PC-9 (cell line): ENCODE results near the gene VAV2. TPM values are rescaled to one million over a fixed set of nuclear protein-coding genes. Genes with fewer than 3 reads are reported as not detected.

ENCODE experiments used
- BruUV-seq: library from RNA; stranded (reverse); fragments of 400-500 nt; replicated peaks from 2 replicates; lab custom pipeline; 2021; lab: Mats Ljungman, UMichigan
- CTCF ChIA-PET: fragments of 300-600 bp; sonication (Branson Sonifier 250); formaldehyde crosslinking; loops from one replicate; lab custom pipeline; 2022; ENCODE audit warnings: antibody characterized with exemption; lab: Charles Lee
- POLR2A ChIA-PET: fragments of 300-600 bp; sonication (Branson Sonifier 250); formaldehyde crosslinking; loops from one replicate; lab custom pipeline; 2022; ENCODE audit warnings: antibody characterized with exemption; ENCODE audit not compliant: unreplicated experiment; lab: Charles Lee
- DNase-seq, 2 experiments: peaks; one replicate each; pipeline versions ENCODE4 v3.0.0 to v3.0.0-alpha.2; 2015 to 2022; ENCODE audit warnings: mixed read lengths in 1 of 2
- H2AFZ ChIP-seq: fragments of 200-600 bp; sonication (generic); 2 replicates; pipeline ENCODE4 v1.8.1; 2017; ENCODE audit warnings: antibody characterized with exemption
- H3F3A ChIP-seq: fragments of 200-600 bp; sonication (generic); 2 replicates; pipeline ENCODE4 v1.8.1; 2017; ENCODE audit warnings: antibody characterized with exemption, mild to moderate bottlenecking, low read depth; ENCODE audit not compliant: insufficient read depth
- H3K27ac ChIP-seq: fragments of 200-600 bp; sonication (generic); 2 replicates; pipeline ENCODE4 v1.6.1; 2016; ENCODE audit warnings: mixed run types
- H3K27me3 ChIP-seq: fragments of 200-600 bp; sonication (generic); 2 replicates; pipeline ENCODE4 v1.6.1; 2016; ENCODE audit warnings: low read depth, mixed run types; ENCODE audit not compliant: insufficient read depth
- H3K36me3 ChIP-seq: fragments of 200-600 bp; sonication (generic); 2 replicates; pipeline ENCODE4 v1.6.1; 2016; ENCODE audit warnings: low read depth, mixed run types
- H3K4me1 ChIP-seq: fragments of 200-600 bp; sonication (generic); replicated peaks from 2 replicates; pipeline ENCODE4 v1.6.1; 2016; ENCODE audit warnings: mixed run types; ENCODE audit not compliant: insufficient read depth
- H3K4me2 ChIP-seq: fragments of 200-600 bp; sonication (generic); 2 replicates; pipeline ENCODE4 v1.6.1; 2017; ENCODE audit warnings: mixed run types
- H3K4me3 ChIP-seq: fragments of 200-600 bp; sonication (generic); 2 replicates; pipeline ENCODE4 v1.6.1; 2016; ENCODE audit warnings: mixed run types
- H3K79me2 ChIP-seq: fragments of 200-600 bp; sonication (generic); 2 replicates; pipeline ENCODE4 v1.6.1; 2017; ENCODE audit warnings: low read depth, mixed run types
- H3K9me2 ChIP-seq: fragments of 200-600 bp; sonication (generic); 2 replicates; pipeline ENCODE4 v1.8.1; 2017; ENCODE audit warnings: mild to moderate bottlenecking; ENCODE audit not compliant: insufficient read depth
- H3K9me3 ChIP-seq: fragments of 200-600 bp; sonication (generic); 2 replicates; pipeline ENCODE4 v1.8.1; 2016; ENCODE audit warnings: low read depth; ENCODE audit not compliant: insufficient read depth
- H4K20me1 ChIP-seq: fragments of 200-600 bp; sonication (generic); 2 replicates; pipeline ENCODE4 v1.8.1; 2017; ENCODE audit not compliant: insufficient read depth
- CTCF ChIP-seq: fragments of 200-600 bp; sonication (generic); conservative IDR thresholded peaks from 2 replicates; pipeline ENCODE4 v1.6.1; 2017; ENCODE audit warnings: mixed run types, antibody characterized with exemption, mild to moderate bottlenecking, moderate library complexity
- EZH2 ChIP-seq: fragments of 200-600 bp; sonication (generic); IDR thresholded peaks from 2 replicates; pipeline ENCODE4 v1.8.0; 2017; ENCODE audit warnings: antibody characterized with exemption, low read depth
- intact Hi-C: fragments of 100-400 bp; cut with micrococcal nuclease; formaldehyde crosslinking; loops from one replicate; pipeline ENCODE4 v1.10.0; 2022; ENCODE audit not compliant: unreplicated experiment
- total RNA-seq: library from RNA; stranded (reverse); gene quantifications from 2 replicates; pipeline ENCODE4 v1.2.3, GENCODE V29; 2021

VAV2 gene
- total RNA-seq, 1 experiment from 2014 or later = 36.5 TPM

GRCh38 chr9:133986061-133986460, 6.1 kb downstream of the VAV2 start:
- BruUV-seq = no TSS peak
- Histone ChIP-seq H3F3A (peaks cover 5% of the 10 kb centered on the region; the same call in 1 of the 2 replicates), H3K4me1 (peaks cover 11% of the 10 kb centered on the region), H3K4me3 (no peak overlapping the region), H3K27ac (no peak overlapping the region), H3K9me3 (no peaks in the 10 kb centered on the region), H3K79me2 (peaks cover 52% of the 10 kb centered on the region), H4K20me1 (peaks cover 72% of the 10 kb centered on the region), H3K27me3 (no peaks in the 10 kb centered on the region), H3K4me2 (no peak overlapping the region), H2AFZ (no peak overlapping the region), H3K9me2 (no peaks in the 10 kb centered on the region), H3K36me3 (no peaks in the 10 kb centered on the region)
- TF ChIP-seq CTCF (no peak), EZH2 (no peak)
- ChIA-PET POLR2A (no interaction called here), CTCF (no interaction called here)
- DNase-seq = no peak
- intact Hi-C loops = no loop called here

GRCh38 chr9:133982971-133983720, 9.0 kb downstream of the VAV2 start:
- Histone ChIP-seq H2AFZ (no peak overlapping the region), H3K36me3 (no peaks in the 10 kb centered on the region), H3K9me3 (no peaks in the 10 kb centered on the region), H3K4me3 (no peak overlapping the region), H3F3A (0 out of 2 replicates have a peak, but pooled peaks cover 2% of the 10 kb centered on the region), H3K27ac (no peak overlapping the region), H3K79me2 (peaks cover 36% of the 10 kb centered on the region; the same call in 1 of the 2 replicates), H3K4me1 (no peaks in the 10 kb centered on the region), H3K9me2 (no peaks in the 10 kb centered on the region), H3K4me2 (no peak overlapping the region), H4K20me1 (peaks cover 72% of the 10 kb centered on the region), H3K27me3 (no peaks in the 10 kb centered on the region)
- POLR2A ChIA-PET = no interaction called here
- no peak for DNase-seq
- TF ChIP-seq CTCF (no peak), EZH2 (no peak)
- CTCF ChIA-PET = no interaction called here
- intact Hi-C loops = no loop called here
- no TSS peak for BruUV-seq

GRCh38 chr9:133981958-133982681, 10.0 kb downstream of the VAV2 start:
- no TSS peak for BruUV-seq
- Histone ChIP-seq H3F3A (no peaks in the 10 kb centered on the region), H3K4me3 (no peak overlapping the region), H2AFZ (no peak overlapping the region), H3K9me3 (no peaks in the 10 kb centered on the region), H3K36me3 (no peaks in the 10 kb centered on the region), H3K27me3 (no peaks in the 10 kb centered on the region), H3K4me2 (no peak overlapping the region), H3K79me2 (peaks cover 36% of the 10 kb centered on the region), H3K27ac (no peak overlapping the region), H3K9me2 (no peaks in the 10 kb centered on the region), H4K20me1 (peaks cover 72% of the 10 kb centered on the region), H3K4me1 (no peaks in the 10 kb centered on the region)
- intact Hi-C loops = no loop called here
- DNase-seq = no peak
- TF ChIP-seq CTCF (no peak), EZH2 (no peak)
- CTCF ChIA-PET = no interaction called here
- POLR2A ChIA-PET = no interaction called here
